GM21619 (cell line): ENCODE data around the gene DSCAM.

Experiments
- ATAC-seq: cut with Tn5 transposase; IDR thresholded peaks from one replicate; pipeline ENCODE4 v1.9.1; 2021; ENCODE audit not compliant: unreplicated experiment

Gene DSCAM

DNA sequence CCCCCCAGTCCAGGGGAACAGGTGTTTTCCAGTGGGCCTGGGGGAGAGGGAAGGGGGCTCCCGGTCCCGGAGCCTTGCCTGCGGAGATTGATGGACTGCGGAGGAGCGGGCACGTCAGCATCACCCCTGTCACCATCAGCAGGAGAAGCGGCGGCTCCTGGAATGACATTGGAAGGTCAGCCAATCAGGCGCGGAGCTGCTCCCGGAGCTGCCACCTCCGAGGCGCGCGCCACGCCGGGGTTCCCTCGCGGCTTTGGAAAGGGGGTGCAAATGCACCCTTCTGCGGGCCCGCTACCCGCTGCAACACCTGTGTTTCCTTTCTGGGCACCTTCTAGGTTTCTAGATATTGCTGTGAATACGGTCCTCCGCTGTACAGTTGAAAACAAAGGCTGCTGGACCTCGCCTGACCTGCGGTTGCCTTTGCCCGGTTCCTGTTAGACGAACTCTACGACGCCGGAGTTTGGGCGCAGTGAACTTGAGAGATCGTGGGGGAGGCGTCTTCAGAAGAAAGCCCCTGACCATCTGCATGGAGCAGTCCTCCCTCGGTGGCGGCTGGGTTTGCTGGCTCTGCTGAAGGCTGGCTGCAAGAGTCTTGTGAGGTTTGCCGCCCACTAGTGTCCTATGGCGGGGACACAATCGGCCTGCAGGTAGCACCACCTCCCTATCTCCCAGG, 5.3 kb downstream of the DSCAM start:
- no peak for ATAC-seq

- ATAC-seq: no peak
These were observed 6.4 kb downstream of the DSCAM start for GRCh38 chr21:40840401-40841125.

- no peak for ATAC-seq
These were observed 7.4 kb downstream of the DSCAM start for GRCh38 chr21:40839521-40839920.

DNA sequence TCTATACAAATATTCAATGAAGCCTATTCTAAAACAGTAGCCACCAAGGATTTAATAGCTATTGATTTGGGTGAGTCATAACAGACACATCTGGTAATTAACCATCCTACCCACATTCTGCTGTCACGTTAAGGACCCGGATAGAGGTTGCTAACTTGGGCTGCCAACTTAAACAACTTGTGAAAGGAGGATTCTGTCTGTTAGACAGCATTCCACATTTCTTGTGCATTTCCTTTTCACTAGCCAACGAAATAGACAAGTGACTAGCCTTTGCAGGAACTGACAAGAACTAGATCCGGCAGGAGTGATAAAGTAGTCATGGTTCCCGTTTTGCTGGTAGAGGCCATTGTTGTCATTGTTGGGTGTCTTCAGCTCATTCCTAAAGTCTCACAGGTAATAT, 9.5 kb downstream of the DSCAM start:
- no peak for ATAC-seq

- ATAC-seq: no peak
These were observed 11.7 kb downstream of the DSCAM start for GRCh38 chr21:40835184-40835694.

DNA sequence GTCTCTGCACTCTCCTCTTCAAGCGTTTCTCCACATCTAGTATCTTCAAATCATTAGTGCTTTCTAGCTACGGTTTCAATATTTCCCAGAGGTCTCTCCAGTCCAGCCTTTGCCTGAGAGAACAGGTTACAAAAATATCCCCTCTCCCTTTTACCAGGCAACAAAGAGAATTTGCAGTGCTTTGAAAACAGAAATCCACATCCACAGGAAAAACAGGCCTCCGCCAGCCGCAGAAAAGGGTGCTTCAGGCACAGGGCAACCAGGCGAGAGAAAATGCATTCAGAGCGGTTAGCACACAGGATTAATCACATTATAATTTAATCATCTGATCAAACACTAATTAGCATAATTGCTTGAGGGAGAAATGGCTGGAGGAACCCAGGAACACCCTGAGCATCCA, 13.8 kb downstream of the DSCAM start:
- ATAC-seq: no peak

- ATAC-seq: no peak
These were observed 14.6 kb downstream of the DSCAM start for GRCh38 chr21:40832316-40832715.

GRCh38 chr21:40830836-40831235, 16.1 kb downstream of the DSCAM start:
- ATAC-seq: no peak

- no peak for ATAC-seq
These were observed 17.2 kb downstream of the DSCAM start for GRCh38 chr21:40829791-40830190.

GRCh38 chr21:40829308-40829707, 17.6 kb downstream of the DSCAM start:
- no peak for ATAC-seq

DNA sequence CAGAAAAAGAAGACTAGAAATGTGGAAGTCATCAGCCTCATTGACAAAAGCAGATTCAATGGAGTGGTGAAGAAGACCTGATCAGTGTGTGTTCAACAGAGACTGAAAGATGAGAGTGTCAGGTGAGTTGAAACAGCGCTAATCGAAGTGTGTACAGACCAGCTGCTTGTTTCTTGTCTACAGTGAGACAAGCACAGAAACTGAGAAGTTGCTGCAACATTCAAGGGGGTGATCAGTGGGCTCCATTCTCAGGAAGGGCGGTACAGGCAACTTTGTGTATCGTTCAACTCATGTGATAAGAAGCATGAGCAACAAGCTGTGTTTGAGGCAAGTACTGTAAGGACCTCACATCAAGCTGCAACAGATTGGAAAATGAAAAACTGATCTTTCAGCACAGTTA, 19.4 kb downstream of the DSCAM start:
- ATAC-seq: no peak

- no peak for ATAC-seq
These were observed 27.7 kb downstream of the DSCAM start for GRCh38 chr21:40819071-40819900.

DNA sequence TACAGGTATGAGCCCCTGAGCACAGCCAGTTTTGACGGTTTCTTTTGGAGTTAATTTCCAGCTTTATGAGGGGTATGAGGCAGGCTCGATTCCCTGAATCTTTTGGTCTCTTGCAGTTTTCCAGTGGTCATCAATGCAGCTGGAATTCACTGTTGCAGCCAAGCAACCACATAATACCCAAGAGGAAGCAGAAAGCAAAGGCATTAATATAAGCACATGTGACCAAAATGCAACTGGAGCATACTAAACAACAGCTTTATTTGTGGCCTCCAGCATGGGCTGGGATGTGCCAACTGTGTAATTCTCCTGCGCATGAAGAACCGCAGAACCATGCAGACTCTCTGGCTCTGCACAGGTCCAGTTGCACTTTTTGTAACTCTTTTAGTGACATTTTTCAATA, 33.0 kb downstream of the DSCAM start:
- ATAC-seq: no peak

- ATAC-seq: no peak
These were observed 37.2 kb downstream of the DSCAM start for GRCh38 chr21:40809673-40810197.

DNA sequence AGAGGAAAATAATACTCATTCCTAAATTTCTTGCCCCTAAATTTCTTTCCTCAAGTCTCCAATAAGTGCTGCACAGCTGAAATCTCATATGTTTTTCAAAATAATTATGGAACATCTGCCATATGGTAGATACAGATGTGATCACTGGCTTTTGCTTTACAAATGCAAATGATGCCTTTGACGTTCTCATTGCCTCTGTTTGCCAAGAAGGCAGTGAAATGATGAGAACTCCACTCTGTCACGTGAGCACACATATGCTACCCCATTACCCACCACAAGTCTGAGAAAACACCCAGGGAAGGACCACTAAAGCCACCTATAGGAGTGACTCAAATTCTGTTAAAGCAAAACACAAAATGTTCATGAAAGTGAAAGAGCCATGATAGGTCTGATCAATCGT, 43.9 kb downstream of the DSCAM start:
- ATAC-seq: no peak

GRCh38 chr21:40800126-40800525, 46.8 kb downstream of the DSCAM start:
- no peak for ATAC-seq

DNA sequence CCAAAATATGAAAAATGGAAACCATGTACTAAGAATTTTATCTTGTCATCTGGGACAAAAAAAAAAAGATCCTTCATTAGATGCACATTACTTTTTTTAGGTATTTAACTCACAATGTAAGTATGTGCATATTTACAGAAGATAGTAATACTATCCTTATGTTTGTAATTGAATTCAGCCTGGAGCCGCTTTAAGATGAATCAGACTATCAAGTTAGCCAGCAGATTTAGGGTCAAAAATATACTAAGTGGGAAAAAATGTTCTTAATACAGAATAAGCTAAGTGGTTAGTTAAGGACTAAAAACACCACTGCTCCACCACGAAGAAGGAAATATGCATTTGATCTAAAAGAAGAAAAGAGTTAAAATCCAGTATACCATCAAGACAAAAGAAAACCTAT, 49.1 kb downstream of the DSCAM start:
- ATAC-seq: no peak

GRCh38 chr21:40797410-40797809, 49.5 kb downstream of the DSCAM start:
- ATAC-seq: no peak

DNA sequence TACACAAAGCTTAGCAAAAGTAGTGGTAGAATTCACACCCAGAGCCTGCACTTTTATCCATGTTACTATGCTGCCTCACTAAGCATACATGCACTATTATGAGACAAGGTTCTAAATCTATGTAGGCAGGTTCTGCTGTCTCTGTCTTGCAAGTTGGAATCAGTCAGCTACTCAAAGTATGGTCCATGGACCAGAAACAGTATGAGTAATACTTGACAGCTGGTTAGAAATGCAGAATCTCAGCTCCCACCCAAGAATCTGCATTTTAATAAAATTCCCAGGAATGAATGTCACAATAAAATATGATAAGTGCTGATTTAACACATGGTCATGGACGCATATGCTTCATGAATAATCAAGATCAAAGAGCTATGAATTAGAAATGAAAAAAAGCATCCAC, 50.5 kb downstream of the DSCAM start:
- no peak for ATAC-seq

GRCh38 chr21:40795313-40795712, 51.6 kb downstream of the DSCAM start:
- no peak for ATAC-seq

GRCh38 chr21:40792691-40793456, 54.1 kb downstream of the DSCAM start:
- ATAC-seq: no peak
